Keratinocyte (primary cell): ENCODE data around the gene RCSD1. TPM values are rescaled to one million over a fixed set of nuclear protein-coding genes. Genes with fewer than 3 reads are reported as not detected.

Source experiments
- DNase-seq: peaks from one replicate; pipeline ENCODE4 v3.0.0-alpha.2; 2011; ENCODE audit warnings: low read depth, missing footprints, low spot score
- FAIRE-seq: peaks from 2 replicates; lab custom pipeline; 2011; peaks lifted over from hg19 to GRCh38; lab: Jason Lieb, UNC
- H2AFZ ChIP-seq: 2 replicates; pipeline ENCODE4 v1.6.0; 2012; ENCODE audit warnings: low read length, control low read depth, inconsistent platforms; ENCODE audit not compliant: control insufficient read depth
- H3K27ac ChIP-seq: 2 replicates; pipeline ENCODE4 v1.5.1; 2011; ENCODE audit warnings: low read length; ENCODE audit not compliant: control insufficient read depth, insufficient read depth
- H3K27me3 ChIP-seq: 3 replicates; pipeline ENCODE4 v1.6.0; 2011; ENCODE audit warnings: low read length; ENCODE audit not compliant: control insufficient read depth, insufficient read depth; ENCODE audit errors: extremely low read depth
- H3K36me3 ChIP-seq, 2 experiments: 2 replicates in 1 of 2; 3 replicates in 1 of 2; pipeline ENCODE4 v1.5.1; 2011; ENCODE audit warnings: low read length in 2 of 2, mild to moderate bottlenecking in 1 of 2; ENCODE audit not compliant: control insufficient read depth in 2 of 2, insufficient read depth in 2 of 2; ENCODE audit errors: extremely low read depth in 1 of 2
- H3K4me1 ChIP-seq: 3 replicates; pipeline ENCODE4 v1.5.1; 2011; ENCODE audit warnings: low read length; ENCODE audit not compliant: control insufficient read depth, insufficient read depth; ENCODE audit errors: extremely low read depth
- H3K4me2 ChIP-seq: 3 replicates; pipeline ENCODE4 v1.6.0; 2011; ENCODE audit warnings: low read depth, low read length; ENCODE audit not compliant: control insufficient read depth, insufficient read depth; ENCODE audit errors: extremely low read depth
- H3K4me3 ChIP-seq, 3 experiments: fragments of 200-600 bp in 1 of 3; sonication (generic) in 1 of 3; 2 replicates in 2 of 3; 3 replicates in 1 of 3; pipeline ENCODE4 v1.5.1; 2011 to 2016; ENCODE audit warnings: low read length in 3 of 3, mild to moderate bottlenecking in 3 of 3, control low read depth in 2 of 3, inconsistent platforms in 1 of 3, low read depth in 1 of 3, mixed read lengths in 1 of 3, mixed run types in 1 of 3, moderate library complexity in 1 of 3; ENCODE audit not compliant: control insufficient read depth in 2 of 3, insufficient read depth in 2 of 3; ENCODE audit errors: extremely low read depth in 1 of 3
- H3K79me2 ChIP-seq: 2 replicates; pipeline ENCODE4 v1.6.0; 2012; ENCODE audit warnings: low read length; ENCODE audit not compliant: control insufficient read depth, insufficient read depth
- H3K9ac ChIP-seq: 3 replicates; pipeline ENCODE4 v1.6.0; 2011; ENCODE audit warnings: low read length; ENCODE audit not compliant: control insufficient read depth, insufficient read depth; ENCODE audit errors: extremely low read depth
- H3K9me1 ChIP-seq: 3 replicates; pipeline ENCODE4 v1.6.0; 2011; ENCODE audit warnings: low read length; ENCODE audit not compliant: control insufficient read depth, insufficient read depth; ENCODE audit errors: extremely low read depth
- H3K9me3 ChIP-seq: 2 replicates; pipeline ENCODE4 v1.5.1; 2012; ENCODE audit warnings: low read depth, low read length; ENCODE audit not compliant: control insufficient read depth
- H4K20me1 ChIP-seq: 3 replicates; pipeline ENCODE4 v1.6.0; 2011; ENCODE audit warnings: low read length; ENCODE audit not compliant: control insufficient read depth, insufficient read depth; ENCODE audit errors: extremely low read depth
- CTCF ChIP-seq, 3 experiments: IDR thresholded peaks in 1 of 3; conservative IDR thresholded peaks in 1 of 3; optimal IDR thresholded peaks in 1 of 3; 2 replicates in 2 of 3; 3 replicates in 1 of 3; pipeline versions ENCODE3 to v1.5.1; 2011; ENCODE audit warnings: low read length in 3 of 3, mild to moderate bottlenecking in 3 of 3, moderate library complexity in 2 of 3, control low read depth in 1 of 3, inconsistent platforms in 1 of 3; ENCODE audit not compliant: insufficient read depth in 2 of 3; ENCODE audit errors: extremely low read depth in 1 of 3
- EZH2 ChIP-seq: IDR thresholded peaks from one replicate; pipeline ENCODE4 v1.6.1; 2012; ENCODE audit warnings: inconsistent platforms, mild to moderate bottlenecking, low read length, moderate library complexity
- dilution Hi-C: fragments of 300-500 bp; cut with MboI; formaldehyde crosslinking; loops from one replicate; pipeline ENCODE4 v1.7.0; 2020; ENCODE audit warnings: low sequenced_read_pairs; ENCODE audit not compliant: extremely low pct_ligation_motif_present
- polyA plus RNA-seq, 5 experiments: library from polyadenylated mRNA; depleted of rRNA in 3 of 5; stranded (reverse) in 3 of 5; stranded (forward) in 1 of 5; unstranded in 1 of 5; fragments of >200 nt; gene quantifications; 1 replicate in 1 of 5; 2 replicates in 3 of 5; 3 replicates in 1 of 5; pipeline versions ENCODE4 v1.2.1 to v1.2.3, GENCODE V29; 2011 to 2012; ENCODE audit warnings: missing spikeins in 2 of 5, low read depth in 1 of 5, low replicate concordance in 1 of 5

The RCSD1 gene
- polyA plus RNA-seq, 1 donor (not counting 4 experiments of a cell fraction or from before 2014, with no cell fraction given) = 0.03 TPM

DNA sequence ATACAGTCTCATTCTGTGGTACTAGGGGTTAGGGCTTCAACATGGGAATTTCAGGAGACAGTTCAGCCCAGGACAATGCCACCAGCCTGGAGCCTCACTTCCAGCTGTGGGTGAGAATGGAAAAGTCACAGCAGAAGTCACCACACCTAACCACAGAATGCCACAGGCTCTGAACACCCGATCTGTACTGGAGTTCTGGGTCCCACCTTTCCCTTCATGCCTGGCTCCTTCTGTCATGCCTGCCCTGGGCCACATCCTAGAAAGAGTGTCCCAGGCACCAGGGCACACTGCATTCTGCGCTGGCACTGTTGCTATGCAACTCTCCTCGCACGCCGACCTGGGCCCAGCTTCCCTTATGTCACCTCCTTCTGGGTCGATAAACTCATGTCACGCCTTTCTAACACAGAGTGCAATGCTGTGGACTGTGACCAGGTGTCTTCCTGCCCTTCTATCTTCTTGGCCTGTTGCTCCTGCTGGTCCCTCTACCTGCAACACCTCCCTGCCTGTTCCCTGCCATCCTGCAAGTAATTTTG lies 21.2 kb downstream of the RCSD1 start:
- H3K79me2 ChIP-seq = no peaks in the 10 kb centered on the region
- no peak overlapping the region for H3K9ac ChIP-seq
- no peaks in the 10 kb centered on the region for H4K20me1 ChIP-seq
- FAIRE-seq (no peak), DNase-seq (no peak)
- H3K4me3 ChIP-seq = no peak overlapping the region
- H3K9me1 ChIP-seq = no peaks in the 10 kb centered on the region
- dilution Hi-C loops = no loop called here
- no peak overlapping the region for H3K4me2 ChIP-seq
- TF ChIP-seq CTCF (optimal IDR thresholded peaks at IDR 0.05 in 1 of 3, IDR thresholded peaks at IDR 0.05 in 1 of 3, conservative IDR thresholded peaks at IDR 0.05 in 1 of 3; ENCODE audit: extremely low read depth in 1 of 3, insufficient read depth in 2 of 3, low read length in 3 of 3) = no peak
- no peak for TF ChIP-seq EZH2
- H3K4me1 ChIP-seq = no peaks in the 10 kb centered on the region
- no peak overlapping the region for H2AFZ ChIP-seq
- H3K9me3 ChIP-seq = no peaks in the 10 kb centered on the region
- no peaks in the 10 kb centered on the region for H3K27me3 ChIP-seq
- no peaks in the 10 kb centered on the region for H3K36me3 ChIP-seq
- H3K27ac ChIP-seq = no peak overlapping the region

- Histone ChIP-seq H3K27ac (no peak overlapping the region), H2AFZ (no peak overlapping the region), H3K9ac (no peak overlapping the region), H3K4me2 (no peak overlapping the region), H3K79me2 (no peaks in the 10 kb centered on the region), H4K20me1 (no peaks in the 10 kb centered on the region), H3K9me3 (no peaks in the 10 kb centered on the region), H3K36me3 (no peaks in the 10 kb centered on the region), H3K4me3 (no peak overlapping the region), H3K4me1 (no peaks in the 10 kb centered on the region), H3K9me1 (no peaks in the 10 kb centered on the region), H3K27me3 (no peaks in the 10 kb centered on the region)
- no peak for TF ChIP-seq CTCF (optimal IDR thresholded peaks at IDR 0.05 in 1 of 3, IDR thresholded peaks at IDR 0.05 in 1 of 3, conservative IDR thresholded peaks at IDR 0.05 in 1 of 3; ENCODE audit: extremely low read depth in 1 of 3, insufficient read depth in 2 of 3, low read length in 3 of 3)
- TF ChIP-seq EZH2 = no peak
- no peak for DNase-seq
- FAIRE-seq = no peak
- dilution Hi-C loops = no loop called here
Measured at GRCh38 chr1:167654975-167655575, 25.0 kb downstream of the RCSD1 start.
